Measurements from ENCODE around the gene FAM210A.
"Not testable (repeated sequence)": the region's sequence is repeated elsewhere in the genome, so short reads cannot be mapped to it uniquely, and the experiment has no call there.

FAM210A gene

GRCh38 chr18:13700153-13700552 lies 26.2 kb downstream of the FAM210A start:
- no peak for DNase-seq

GRCh38 chr18:13696961-13697360 lies 29.4 kb downstream of the FAM210A start:
- DNase-seq, result no peak

- not testable (repeated sequence) for DNase-seq
Measured at GRCh38 chr18:13695337-13695736, 31.0 kb downstream of the FAM210A start.

GRCh38 chr18:13690060-13690459 lies 36.3 kb downstream of the FAM210A start:
- not testable (repeated sequence) for DNase-seq

- no peak for DNase-seq
Measured at GRCh38 chr18:13688191-13689136, 37.9 kb downstream of the FAM210A start.

- no peak for DNase-seq
Measured at GRCh38 chr18:13684546-13684945, 41.8 kb downstream of the FAM210A start.

- no peak for DNase-seq
Measured at GRCh38 chr18:13681701-13682100, 44.7 kb downstream of the FAM210A start.

GRCh38 chr18:13680612-13681011 lies 45.7 kb downstream of the FAM210A start:
- DNase-seq, result no peak

GRCh38 chr18:13677350-13677749 lies 49.0 kb downstream of the FAM210A start:
- not testable (repeated sequence) for DNase-seq

- DNase-seq, result no peak
Measured at GRCh38 chr18:13676471-13676870, 49.9 kb downstream of the FAM210A start.

- no peak for DNase-seq
Measured at GRCh38 chr18:13672657-13673056, 53.7 kb downstream of the FAM210A start.

- no peak for DNase-seq
Measured at GRCh38 chr18:13661779-13662256, 64.5 kb downstream of the FAM210A start.

GRCh38 chr18:13661051-13661778 lies 65.1 kb downstream of the FAM210A start:
- no peak for DNase-seq

GRCh38 chr18:13660510-13660909 lies 65.8 kb downstream of the FAM210A start:
- DNase-seq, result no peak

GRCh38 chr18:13658436-13659204 lies 67.7 kb downstream of the FAM210A start:
- DNase-seq, result no peak

GRCh38 chr18:13657974-13658373 lies 68.4 kb downstream of the FAM210A start:
- no peak for DNase-seq

GRCh38 chr18:13653746-13654433 lies 72.5 kb downstream of the FAM210A start:
- DNase-seq, result no peak

- no peak for DNase-seq
Measured at GRCh38 chr18:13649397-13650390, 76.7 kb downstream of the FAM210A start.

- no peak for DNase-seq
Measured at GRCh38 chr18:13647761-13648160, 78.6 kb downstream of the FAM210A start.

- no peak for DNase-seq
Measured at GRCh38 chr18:13646633-13647032, 79.7 kb downstream of the FAM210A start.

- no peak for DNase-seq
Measured at GRCh38 chr18:13645093-13645492, 81.3 kb downstream of the FAM210A start.
